Natural killer cell (primary cell): Measurements from ENCODE around the gene CHD6. TPM values are rescaled to one million over a fixed set of nuclear protein-coding genes. Genes with fewer than 3 reads are reported as not detected.

Experiments
- ATAC-seq, 3 donors: fragments of 150-1000 bp in 2 of 3; fragments of 200-7000 bp in 1 of 3; cut with Tn5 transposase; 1 replicate in 1 of 3; 2 replicates in 2 of 3; pipeline ENCODE4 v1.10.0; 2021; ENCODE audit warnings: mild to moderate bottlenecking in 2 of 3, moderate library complexity in 2 of 3
- DNase-seq, 2 donors: peaks; one replicate each; pipeline versions ENCODE4 v3.0.0 to v3.0.0-alpha.2; 2013 to 2021; ENCODE audit warnings: mixed read lengths in 1 of 2
- H3K27ac ChIP-seq: one replicate; pipeline ENCODE4 v1.5.1; 2013; ENCODE audit warnings: mild to moderate bottlenecking, low read length
- H3K27me3 ChIP-seq: one replicate; pipeline ENCODE4 v1.6.1; 2013; ENCODE audit warnings: low read length; ENCODE audit not compliant: control insufficient read depth, insufficient read depth
- H3K36me3 ChIP-seq: one replicate; pipeline ENCODE4 v1.6.1; 2013; ENCODE audit warnings: low read length; ENCODE audit not compliant: control insufficient read depth, insufficient read depth
- H3K4me1 ChIP-seq: one replicate; pipeline ENCODE4 v1.6.1; 2013; ENCODE audit warnings: low read length; ENCODE audit not compliant: control insufficient read depth, insufficient read depth
- H3K4me3 ChIP-seq: one replicate; pipeline ENCODE4 v1.5.1; 2013; ENCODE audit warnings: low read length
- H3K9me3 ChIP-seq: one replicate; pipeline ENCODE4 v1.6.1; 2013; ENCODE audit warnings: low read length; ENCODE audit not compliant: control insufficient read depth, insufficient read depth
- H3K27ac Mint-ChIP-seq, 2 donors: one replicate each; pipeline ENCODE4 v1.8.0; 2022; ENCODE audit warnings: mild to moderate bottlenecking in 2 of 2, mixed read lengths in 2 of 2, moderate library complexity in 1 of 2
- H3K27me3 Mint-ChIP-seq, 2 donors: one replicate each; pipeline ENCODE4 v1.8.0; 2022; ENCODE audit warnings: low read depth in 2 of 2, mixed read lengths in 2 of 2
- H3K36me3 Mint-ChIP-seq: one replicate; pipeline ENCODE4 v1.8.0; 2022; ENCODE audit warnings: mixed read lengths
- H3K4me1 Mint-ChIP-seq, 2 donors: one replicate each; pipeline ENCODE4 v1.8.0; 2022; ENCODE audit warnings: mixed read lengths in 2 of 2
- H3K4me3 Mint-ChIP-seq: one replicate; pipeline ENCODE4 v1.8.0; 2022; ENCODE audit warnings: mild to moderate bottlenecking, moderate library complexity, mixed read lengths
- H3K9me3 Mint-ChIP-seq, 2 donors: one replicate each; pipeline ENCODE4 v1.8.0; 2022; ENCODE audit warnings: mixed read lengths in 2 of 2
- WGBS: methylation state at CpG from one replicate; pipeline ENCODE4 v1.1.7; 2013; ENCODE audit warnings: missing lambda C conversion rate; ENCODE audit not compliant: insufficient coverage; 5-methylcytosine and 5-hydroxymethylcytosine counted together
- intact Hi-C: fragments of 100-400 bp; cut with micrococcal nuclease; formaldehyde crosslinking; loops from one replicate; pipeline ENCODE4 v1.14.2; 2022
- total RNA-seq, 4 donors: library from RNA; stranded (reverse); fragments of 120-200 nt in 1 of 4; gene quantifications; one replicate each; pipeline versions ENCODE4 v1.2.3 to v1.2.4, GENCODE V29; 2013 to 2022
- TF ChIP-seq, protein P1 (sequence below): fragments of 200-600 bp; IDR thresholded peaks from one replicate; pipeline ENCODE4 v1.8.0; 2022; ENCODE audit warnings: antibody characterized with exemption

CHD6 gene
- total RNA-seq, 3 donors from 2014 or later (not counting 1 experiment from before 2014, with no cell fraction given) = 82.8 to 96.6 (median 90.4) TPM

DNA sequence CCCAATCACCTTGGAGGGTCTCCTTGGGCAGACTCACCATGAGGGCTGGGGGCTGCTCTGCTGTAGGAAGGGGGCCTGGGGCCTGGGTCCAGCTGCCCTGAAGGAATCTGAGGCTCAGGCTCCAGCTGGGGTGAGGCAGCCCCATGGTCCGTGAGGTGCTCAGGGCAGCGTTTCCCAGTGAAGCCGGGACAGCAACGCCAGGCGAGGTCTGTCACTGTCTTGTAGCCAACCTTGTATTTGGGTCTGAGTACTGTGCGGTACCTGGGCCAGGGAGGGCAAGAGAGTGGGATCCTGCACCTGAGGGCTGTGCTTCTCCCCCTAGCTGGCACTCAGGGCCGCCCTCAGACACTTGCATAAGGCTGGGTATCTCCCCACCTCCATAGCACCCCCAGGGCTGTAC, 254.6 kb downstream of the CHD6 start:
- DNase-seq (no peak), ATAC-seq (no peak)
- Mint-ChIP-seq H3K4me1 (peaks cover 0 to 5% of the 10 kb centered on the region in 2 donors), H3K27ac (no peak overlapping the region), H3K4me3 (no peak overlapping the region), H3K9me3 (no peaks in the 10 kb centered on the region), H3K27me3 (peaks cover 25 to 28% of the 10 kb centered on the region in 2 donors), H3K36me3 (no peaks in the 10 kb centered on the region)
- no peak overlapping the region for H3K27ac ChIP-seq
- H3K27me3 ChIP-seq = peaks cover 5% of the 10 kb centered on the region
- no peaks in the 10 kb centered on the region for H3K4me1 ChIP-seq
- intact Hi-C loops = no loop called here
- TF ChIP-seq, protein P1, sequence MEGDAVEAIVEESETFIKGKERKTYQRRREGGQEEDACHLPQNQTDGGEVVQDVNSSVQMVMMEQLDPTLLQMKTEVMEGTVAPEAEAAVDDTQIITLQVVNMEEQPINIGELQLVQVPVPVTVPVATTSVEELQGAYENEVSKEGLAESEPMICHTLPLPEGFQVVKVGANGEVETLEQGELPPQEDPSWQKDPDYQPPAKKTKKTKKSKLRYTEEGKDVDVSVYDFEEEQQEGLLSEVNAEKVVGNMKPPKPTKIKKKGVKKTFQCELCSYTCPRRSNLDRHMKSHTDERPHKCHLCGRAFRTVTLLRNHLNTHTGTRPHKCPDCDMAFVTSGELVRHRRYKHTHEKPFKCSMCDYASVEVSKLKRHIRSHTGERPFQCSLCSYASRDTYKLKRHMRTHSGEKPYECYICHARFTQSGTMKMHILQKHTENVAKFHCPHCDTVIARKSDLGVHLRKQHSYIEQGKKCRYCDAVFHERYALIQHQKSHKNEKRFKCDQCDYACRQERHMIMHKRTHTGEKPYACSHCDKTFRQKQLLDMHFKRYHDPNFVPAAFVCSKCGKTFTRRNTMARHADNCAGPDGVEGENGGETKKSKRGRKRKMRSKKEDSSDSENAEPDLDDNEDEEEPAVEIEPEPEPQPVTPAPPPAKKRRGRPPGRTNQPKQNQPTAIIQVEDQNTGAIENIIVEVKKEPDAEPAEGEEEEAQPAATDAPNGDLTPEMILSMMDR = no peak
- no peaks in the 10 kb centered on the region for H3K36me3 ChIP-seq
- H3K9me3 ChIP-seq = no peaks in the 10 kb centered on the region
- WGBS = 85% methylated on average over 6 of the region's 7 CpGs
- no peak overlapping the region for H3K4me3 ChIP-seq

DNA sequence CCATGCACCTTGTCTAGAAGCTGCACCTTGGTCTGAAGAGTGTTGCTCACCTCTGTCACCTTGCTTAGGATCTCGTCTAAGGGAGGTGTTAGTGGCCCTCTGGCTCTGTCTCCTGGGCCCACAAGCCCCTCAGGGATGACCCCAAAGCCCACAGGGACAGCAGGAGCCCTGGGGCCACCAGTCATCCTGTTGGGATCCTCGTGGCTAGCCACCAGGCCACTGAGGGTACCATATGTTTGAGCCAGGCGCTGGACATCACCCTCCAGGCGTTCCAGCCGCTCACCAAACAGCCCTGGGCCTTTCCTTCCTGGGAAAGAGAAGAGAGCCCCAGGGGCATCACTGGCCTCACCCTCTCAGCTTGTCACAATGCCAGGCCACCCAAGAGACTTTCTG, 255.4 kb downstream of the CHD6 start:
- no peak overlapping the region for H3K4me3 Mint-ChIP-seq
- no peaks in the 10 kb centered on the region for H3K9me3 ChIP-seq
- 73% methylated on average over 5 of the region's 5 CpGs for WGBS
- H3K4me1 ChIP-seq = no peaks in the 10 kb centered on the region
- DNase-seq (no peak), ATAC-seq (no peak)
- intact Hi-C loops = no loop called here
- no peaks in the 10 kb centered on the region for H3K36me3 Mint-ChIP-seq
- H3K36me3 ChIP-seq = no peaks in the 10 kb centered on the region
- H3K4me3 ChIP-seq = no peak overlapping the region
- peaks cover 0 to 5% of the 10 kb centered on the region in 2 donors for H3K4me1 Mint-ChIP-seq
- H3K27ac ChIP-seq = no peak overlapping the region
- H3K27ac Mint-ChIP-seq = no peak overlapping the region
- H3K9me3 Mint-ChIP-seq = no peaks in the 10 kb centered on the region
- TF ChIP-seq, protein P1 = no peak
- H3K27me3 ChIP-seq = peaks cover under 1% of the 10 kb centered on the region
- peaks cover 20 to 21% of the 10 kb centered on the region in 2 donors for H3K27me3 Mint-ChIP-seq

DNA sequence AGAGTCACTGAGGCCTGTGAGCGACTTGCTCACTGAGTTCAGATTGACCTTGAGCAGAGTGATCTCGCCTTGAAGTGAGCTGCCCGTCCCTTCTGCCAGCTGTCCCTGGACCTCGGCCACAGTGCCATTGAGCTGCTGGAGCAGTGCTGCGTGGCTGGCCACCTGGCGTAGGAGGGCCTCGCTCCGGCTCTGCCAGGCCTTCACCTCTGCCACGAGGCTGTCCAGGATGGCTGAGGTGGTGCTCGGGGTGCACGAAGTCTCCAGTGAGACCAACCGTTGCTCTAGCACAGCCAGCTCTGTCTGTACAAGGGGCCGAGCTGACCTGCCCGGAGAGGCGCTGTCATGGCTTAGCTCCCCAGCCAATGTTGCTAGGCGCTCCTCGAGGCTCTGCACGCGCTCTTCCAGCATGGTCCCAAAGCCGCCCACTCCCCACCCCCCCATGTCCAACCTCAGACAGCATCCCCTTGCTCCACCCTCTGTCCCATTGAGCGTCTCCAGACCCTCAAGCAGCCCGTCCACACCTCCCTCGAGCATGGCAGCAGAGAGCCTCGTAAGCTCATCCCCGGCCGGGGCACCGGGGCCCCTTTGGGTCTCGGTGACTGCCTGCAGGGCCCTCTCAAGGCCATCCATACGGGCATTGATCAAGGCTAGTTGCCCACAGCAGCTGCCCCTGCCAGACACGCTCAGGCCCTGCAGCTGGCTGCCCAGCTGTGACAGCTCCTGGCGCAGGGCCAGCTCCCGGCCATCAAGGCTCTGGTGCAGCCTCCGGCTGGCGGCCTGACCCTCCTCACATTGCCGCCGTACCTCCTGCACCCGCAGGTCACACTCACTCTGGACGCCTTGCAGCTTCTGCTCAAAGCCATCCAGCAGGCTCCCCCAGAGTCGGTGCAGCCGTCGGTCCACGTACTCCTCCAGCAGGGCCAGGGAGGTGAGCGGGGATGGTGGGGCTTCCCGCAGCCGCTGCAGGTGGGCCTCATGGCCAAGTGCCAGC, 256.1 kb downstream of the CHD6 start:
- H3K27me3 Mint-ChIP-seq = peaks cover 14 to 15% of the 10 kb centered on the region in 2 donors

More for the DNA sequence above, 256.1 kb downstream of the CHD6 start:
- Mint-ChIP-seq H3K27ac (no peak overlapping the region), H3K9me3 (no peaks in the 10 kb centered on the region), H3K4me1 (peaks cover 0 to 5% of the 10 kb centered on the region in 2 donors), H3K36me3 (no peaks in the 10 kb centered on the region), H3K4me3 (no peak overlapping the region)
- Histone ChIP-seq H3K4me1 (no peaks in the 10 kb centered on the region), H3K27me3 (no peaks in the 10 kb centered on the region), H3K36me3 (no peaks in the 10 kb centered on the region), H3K9me3 (no peaks in the 10 kb centered on the region), H3K4me3 (no peak overlapping the region), H3K27ac (no peak overlapping the region)
- ATAC-seq = no peak
- DNase-seq = no peak
- intact Hi-C loops = no loop called here
- 92% methylated on average over 45 of the region's 45 CpGs for WGBS
- TF ChIP-seq, protein P1 = no peak
